Stimulated activated CD8-positive, alpha-beta memory T cell treated with anti-CD3 and anti-CD28 coated beads, Interleukin-7, amount 100 ng/mL, for 48 hours (primary cell): ENCODE results near the gene SNN.

Source experiments
- DNase-seq, 2 donors: peaks; one replicate each; pipeline ENCODE4 v3.0.0-alpha.2; 2020; ENCODE audit warnings: low read depth in 1 of 2; ENCODE audit errors: extremely low read depth in 1 of 2

The SNN gene

DNA sequence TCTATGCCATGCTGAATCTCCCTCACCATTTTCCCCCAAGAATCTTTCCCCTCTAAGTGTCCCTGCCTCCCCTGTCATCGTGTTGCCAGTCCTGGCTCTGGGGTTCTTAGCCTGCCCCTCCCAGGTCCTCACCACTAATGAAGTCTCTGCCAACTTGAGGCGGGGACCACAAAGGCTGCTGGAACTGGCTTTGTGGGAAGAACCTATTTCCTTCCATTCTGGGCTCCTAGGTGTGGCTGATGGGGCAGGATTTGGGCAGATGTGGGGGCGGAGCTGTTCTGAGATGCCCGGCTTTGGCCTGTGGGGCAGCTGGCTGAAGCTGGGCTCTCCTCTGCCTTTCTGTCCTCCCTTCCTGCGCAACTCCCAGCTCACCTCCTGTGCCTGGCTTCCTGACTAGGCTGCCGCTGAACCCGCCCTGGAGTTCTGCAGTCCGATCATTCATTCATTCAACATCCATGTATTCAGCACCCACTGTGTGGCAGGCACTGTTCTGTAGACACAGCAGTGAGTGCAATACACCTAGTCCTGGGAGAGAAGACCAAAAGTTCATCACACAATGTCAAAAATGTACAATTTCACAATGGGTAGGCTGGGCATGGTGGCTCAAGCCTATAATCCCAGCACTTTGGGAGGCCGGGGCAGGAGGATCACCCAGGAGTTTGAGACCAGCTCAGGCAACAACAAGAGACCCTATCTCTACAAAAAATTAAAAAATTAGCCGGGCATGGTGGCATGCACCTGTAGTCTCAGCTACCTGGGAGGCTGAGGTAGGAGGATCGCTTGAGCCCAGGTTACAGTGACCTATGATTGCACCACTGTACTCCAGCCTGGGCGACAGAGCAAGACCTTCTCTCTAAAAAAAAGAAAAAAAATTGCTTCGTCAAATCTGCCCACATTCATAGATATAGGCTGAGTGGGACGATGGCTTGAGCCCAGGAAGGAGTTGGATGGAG lies 1.9 kb upstream of the SNN start:
- DNase-seq = no peak

DNA sequence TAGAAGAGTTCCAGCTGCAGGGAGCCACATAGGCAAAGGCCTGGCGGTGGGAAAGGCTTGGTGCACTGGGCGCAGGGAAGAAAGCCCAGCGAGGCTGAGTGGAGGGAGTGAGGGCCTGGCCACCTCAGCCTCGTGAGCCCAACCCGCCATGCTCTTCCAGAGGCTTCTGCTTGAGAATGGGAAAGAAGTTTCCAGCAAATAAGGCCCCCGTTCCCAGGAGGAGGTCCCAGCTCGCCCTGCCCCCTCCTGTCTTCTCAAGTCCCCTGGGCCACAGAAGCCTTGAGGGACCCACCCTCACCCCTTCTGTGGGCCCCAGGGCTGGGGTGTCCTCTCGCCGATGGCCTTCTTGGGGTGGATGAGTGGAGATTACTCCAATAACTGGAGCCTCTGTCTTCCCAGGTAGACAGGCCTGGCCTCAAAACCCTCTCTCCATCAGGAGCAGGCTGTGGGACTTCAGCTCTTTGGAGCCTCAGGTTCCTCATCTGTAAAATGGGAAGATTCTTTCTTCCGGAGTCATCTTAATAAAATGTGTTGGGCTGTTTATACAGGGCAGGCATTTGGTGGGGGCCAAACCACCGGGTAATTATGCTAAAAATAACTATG lies 933 bp upstream of the SNN start:
- DNase-seq = no peak

DNA sequence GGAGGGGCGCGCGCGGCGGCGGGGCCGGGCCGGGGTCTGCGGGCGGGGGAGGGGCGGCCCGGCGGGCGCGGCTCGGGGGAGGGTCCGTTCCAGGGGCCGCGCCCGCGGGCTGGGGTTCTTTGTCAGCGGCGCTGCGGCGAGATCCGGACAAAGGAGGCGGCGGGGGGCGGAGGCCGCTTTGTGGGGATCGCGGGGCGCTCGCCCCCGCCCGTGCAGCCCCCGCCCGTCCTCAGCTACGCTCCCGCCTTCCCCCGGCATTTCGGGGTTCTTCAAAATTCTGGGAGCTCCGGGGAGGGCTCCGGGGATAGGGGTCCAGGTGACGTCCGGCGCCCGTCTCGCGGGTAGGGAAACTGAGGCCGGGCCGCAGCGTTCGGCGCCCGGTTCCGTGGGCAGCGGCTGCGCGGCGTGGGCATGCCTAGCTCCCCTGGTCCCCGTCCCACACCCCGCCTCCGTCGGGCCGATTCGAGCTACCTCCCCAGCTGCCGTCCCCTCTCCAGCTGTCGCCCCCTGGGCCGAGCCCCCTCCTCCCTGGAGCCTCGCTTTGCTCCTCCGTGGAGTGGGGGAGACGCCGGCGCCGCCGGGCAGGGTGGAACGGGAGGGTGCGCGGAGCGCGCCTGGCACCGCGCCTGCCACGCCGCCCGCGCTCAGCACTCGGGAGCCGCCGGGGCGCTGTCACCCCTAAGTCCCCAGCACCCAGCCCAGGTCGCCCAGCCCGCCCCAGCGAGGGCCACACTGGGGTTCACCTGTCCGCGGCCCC lies 546 bp downstream of the SNN start:
- no peak for DNase-seq

DNA sequence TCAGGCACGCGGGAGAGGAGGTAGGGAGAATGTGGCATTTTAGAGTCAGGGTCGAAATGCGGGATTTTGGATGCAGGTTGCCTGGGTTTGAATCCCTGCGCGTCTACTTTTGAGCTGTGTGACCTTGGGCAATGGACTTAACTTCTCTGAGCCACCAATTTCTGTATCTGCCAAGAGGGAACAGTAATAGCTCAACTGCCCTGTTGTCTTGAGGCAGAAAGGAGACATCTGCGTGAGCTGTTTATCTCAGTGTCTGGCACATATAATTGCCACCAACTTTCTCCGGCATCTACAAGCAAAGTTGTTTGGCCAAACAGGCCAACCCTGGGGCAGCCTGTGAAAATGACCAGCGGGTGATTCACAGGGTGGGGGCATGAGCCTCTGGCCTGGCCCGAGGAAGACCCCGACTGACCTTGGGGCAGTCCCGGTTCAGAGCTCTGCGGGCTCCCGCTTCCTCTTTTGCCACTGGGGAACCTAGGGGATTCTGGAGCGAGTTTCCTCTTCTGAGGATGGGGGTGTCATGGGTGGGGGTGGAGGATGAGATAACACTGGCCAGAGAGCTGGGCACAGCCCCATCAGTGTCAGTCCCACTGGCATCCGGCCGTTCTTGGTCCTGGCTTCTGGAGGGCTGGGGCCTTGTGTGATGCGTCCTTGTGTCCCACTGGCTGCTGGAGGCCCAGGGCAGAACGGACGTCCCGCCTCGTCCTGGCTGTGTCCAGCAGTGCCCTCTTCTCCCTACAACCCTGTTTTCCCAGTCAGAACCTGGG lies 1.3 kb downstream of the SNN start:
- no peak for DNase-seq

DNA sequence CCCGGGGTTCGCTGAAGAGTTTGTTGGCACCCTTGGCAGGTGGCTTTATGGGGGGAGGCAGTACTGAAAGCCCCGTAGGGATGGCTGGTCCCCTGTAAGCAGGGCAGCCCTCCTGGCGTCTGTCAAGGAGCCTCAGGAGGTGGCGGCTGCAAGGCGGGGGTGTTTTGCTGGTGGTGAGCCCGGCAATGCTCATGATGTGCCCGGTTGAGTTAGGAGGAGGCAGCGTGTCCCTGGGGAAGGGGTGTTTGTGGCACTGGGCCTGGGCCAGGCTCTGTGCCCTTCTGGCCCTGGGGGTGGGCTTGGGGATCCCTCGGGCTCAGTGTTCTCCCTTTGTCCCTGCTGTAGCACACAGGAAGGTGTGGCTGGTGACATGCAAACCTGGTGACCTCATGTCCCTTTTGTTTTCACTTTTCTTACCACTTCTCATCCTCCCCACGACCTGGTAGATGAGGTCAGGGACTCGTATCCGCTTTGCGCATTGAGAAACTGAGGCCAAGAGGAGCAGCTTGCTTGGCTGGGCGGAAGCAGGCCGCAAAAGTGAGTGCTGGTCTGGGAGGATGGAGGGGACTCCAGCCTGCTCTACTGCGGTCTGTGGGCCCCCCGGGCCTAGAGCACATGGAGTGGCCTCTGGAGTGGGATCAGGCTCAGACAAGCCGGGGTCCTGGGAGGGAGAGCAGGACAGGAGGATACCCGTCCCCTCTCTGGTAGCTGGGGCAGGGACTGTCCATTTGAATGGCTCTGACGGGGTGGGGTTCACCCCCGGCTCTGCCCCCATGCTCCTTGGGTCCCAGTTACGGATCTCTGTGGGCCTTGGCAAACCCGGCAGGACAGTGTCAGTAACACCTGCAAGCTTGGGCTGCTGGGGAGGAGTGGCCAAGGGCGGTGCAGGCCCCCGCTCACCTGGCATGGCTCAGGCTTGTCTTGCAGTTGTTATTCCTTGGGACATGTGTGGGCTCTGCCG lies 2.2 kb downstream of the SNN start:
- DNase-seq = peak in 1 of 2 donors; percentile 20

DNA sequence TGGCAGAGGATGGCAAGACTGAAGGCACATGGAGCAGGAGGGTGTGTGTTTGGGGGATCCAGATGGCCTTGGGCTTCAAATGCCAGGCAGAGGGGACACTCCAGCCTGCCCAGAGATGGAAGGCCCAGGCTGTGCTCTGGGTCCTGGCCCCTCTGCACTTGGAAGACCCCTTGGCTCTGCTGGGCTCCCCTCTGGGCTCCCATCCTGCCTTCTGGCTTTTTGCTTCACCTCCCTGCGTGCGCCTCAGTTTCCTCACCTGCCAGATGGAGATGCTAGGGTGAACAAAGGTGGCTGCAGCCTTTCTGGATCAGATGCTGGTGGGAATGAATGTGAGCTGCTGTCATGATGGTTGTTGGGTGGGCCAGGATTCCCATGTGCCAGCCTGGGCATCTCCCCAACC lies 3.0 kb downstream of the SNN start:
- no peak for DNase-seq

DNA sequence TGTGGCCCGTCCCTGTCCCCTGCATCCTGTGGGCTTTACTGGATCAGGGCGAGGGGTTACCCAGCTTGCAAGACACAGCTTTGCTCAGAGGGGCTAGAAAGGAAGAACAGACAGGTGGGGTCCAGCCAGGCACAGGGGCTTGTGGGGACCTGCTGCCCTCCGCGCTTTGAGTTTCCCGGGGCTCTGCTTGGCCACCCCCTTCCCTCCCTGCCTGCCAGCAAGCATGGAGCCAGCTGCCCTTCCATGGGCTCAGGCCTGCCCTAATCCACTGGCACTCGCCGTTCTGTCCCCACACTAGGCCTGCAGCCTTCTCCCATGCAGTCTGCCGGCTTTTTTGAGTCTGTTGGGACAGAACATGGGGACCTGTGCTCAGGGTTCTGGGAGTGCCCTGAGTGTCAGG lies 3.4 kb downstream of the SNN start:
- DNase-seq = no peak

DNA sequence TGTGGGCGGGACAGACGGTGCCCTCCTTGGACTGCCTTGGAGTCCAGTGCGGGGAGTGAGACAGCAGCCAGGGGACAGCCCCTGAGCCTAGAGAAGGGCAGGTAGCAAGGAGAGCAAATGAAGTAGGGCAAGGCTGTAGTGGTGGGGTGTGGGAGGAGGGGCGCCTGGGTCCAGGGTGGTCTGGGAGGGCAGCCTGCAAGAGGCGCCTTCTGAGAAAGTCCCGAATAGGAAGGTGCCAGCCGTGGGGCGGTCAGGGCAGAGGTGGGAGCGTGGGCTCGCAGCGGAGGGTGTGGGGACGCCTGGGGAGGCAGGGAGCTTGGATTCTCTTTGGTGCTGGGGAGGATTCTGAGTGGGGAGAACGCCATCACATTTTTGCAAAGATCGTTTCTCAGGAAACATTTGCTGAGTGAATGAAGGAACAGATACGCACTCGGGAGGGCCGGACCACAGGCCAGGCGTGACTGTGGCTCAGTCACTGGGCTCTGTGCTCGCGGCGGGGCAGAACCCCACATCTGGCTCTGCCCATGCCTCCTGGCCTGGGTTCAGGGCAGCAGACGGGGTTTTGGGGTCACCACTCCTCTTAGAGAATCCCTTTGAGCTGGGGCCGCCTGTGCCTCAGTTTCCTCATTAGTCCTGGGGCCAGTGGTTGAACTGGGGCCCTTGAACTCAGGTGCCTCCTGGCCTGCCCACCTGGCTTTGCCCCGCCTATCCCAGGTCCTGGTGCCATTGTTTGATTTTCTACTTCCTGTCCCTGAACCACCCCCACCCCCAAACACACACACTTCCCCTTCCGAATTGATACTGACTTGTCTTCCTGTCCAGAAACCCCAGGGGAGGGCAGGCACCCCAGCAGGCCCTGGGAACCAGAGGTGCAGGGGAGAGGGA lies 4.2 kb downstream of the SNN start:
- DNase-seq = no peak

DNA sequence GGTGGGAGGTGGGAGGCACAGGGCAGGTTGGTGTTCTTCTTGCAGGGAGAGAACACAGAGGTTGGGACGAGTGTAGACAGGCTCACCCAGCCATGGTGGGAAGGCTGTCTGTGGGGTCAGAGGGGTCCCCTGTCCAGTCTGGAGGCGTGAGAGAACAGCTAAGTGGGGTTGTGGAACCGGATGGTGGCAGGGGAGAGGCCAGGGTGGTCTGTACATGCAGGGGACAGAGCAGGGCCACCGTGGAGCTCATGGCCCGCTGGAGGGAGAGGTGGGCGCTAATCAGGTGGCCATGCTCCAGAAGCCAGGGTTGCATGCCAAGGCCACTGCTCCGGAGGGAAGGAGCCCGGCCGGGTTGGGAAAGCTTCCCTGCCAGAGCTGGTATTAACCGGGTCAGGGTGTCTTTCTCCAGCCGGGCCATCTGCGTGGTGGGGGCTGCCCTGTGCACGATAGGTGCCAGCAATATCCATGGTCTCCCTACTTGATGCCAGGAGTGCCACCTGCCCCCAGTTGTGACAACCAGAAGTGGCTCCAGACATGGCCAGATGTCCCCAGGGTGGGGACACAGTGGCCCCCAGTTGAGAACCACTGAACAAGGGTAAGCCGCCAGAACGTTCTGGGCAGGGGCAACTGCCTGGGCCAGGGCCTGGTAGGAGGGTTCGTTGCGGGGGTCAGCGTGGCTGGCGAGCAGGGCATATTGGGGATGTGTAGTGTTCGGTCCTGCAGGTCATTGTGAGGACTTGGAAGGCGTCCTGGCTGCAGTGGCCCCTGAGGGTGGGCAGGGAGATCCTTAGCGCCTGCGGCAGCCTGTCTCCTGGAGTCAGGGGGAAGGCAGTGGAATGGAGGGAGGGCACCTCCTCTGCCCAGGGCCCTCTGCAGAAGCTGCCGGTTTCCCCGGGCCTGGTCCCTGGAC lies 5.1 kb downstream of the SNN start:
- no peak for DNase-seq

DNA sequence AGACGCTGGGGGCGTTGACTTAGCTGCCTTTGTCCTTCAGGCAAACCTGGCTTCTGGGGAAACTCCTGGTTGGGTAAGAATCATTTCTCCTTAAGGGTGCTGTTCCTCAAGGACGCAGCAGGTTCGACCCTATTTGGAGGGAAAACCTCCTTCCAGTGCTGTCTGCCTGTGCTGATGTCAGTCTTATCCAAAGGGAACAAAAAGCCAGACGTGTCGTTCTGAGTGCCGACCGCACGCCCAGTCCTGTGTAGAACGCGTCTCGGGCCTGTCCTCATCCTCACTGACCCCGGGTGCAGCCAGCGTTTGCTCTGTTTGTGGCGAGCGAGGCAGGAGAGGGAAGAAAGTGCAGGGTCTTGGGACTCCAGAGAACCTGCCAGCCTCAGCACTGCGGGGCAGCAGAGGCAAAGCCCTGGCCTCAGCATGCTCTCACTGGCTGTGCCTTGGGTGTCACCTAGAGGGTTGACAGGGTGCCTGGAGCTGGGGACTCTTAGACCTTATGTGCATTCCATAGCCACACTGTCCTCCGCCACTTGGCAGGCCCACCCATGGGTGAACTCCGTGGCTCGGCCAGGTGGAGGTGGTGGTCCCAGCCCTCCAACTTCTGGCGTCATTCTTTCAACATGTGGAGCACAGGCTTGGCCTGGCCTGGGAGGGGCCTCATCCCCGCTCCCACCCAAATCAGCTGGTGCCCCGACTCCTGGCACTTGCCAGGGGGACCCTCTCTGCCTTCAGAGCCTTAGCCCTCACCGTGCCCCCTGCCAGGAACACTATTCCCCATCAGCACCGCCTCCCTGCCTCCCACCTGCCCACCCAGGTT lies 6.0 kb downstream of the SNN start:
- DNase-seq = no peak

DNA sequence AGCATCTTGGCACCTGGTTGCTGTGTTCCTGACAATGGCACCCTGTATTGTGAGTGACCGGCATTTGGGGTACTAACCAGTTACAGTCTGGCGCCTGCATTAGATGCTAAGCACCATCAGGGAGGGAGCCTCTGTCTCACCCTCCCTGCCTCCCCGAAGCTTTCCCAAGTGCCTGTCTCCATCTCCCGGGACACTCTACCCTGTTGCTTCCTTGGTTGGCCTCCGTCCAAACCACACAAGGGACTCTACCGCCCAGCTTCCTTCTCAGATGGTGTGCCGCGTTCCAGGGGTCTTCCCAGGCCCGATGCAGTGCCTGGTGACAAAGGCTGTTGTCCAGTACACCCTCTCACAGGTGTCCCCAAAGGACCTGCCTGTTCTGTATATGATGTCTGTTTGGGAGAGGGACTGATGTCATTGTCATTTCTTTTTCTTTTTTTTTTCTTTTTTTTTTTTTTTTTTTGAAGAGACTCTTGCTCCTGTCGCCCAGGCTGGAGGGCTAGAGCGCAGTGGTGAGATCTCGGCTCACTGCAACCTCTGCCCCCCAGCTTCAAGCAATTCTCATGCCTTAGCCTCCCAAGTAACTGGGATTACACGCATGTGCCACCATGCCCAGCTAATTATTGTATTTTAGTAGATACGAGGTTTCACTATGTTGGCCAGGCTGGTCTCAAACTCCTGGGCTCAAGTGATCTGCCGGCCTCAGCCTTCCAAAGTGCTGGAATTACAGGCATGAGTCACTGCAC lies 6.7 kb downstream of the SNN start:
- DNase-seq = no peak

DNA sequence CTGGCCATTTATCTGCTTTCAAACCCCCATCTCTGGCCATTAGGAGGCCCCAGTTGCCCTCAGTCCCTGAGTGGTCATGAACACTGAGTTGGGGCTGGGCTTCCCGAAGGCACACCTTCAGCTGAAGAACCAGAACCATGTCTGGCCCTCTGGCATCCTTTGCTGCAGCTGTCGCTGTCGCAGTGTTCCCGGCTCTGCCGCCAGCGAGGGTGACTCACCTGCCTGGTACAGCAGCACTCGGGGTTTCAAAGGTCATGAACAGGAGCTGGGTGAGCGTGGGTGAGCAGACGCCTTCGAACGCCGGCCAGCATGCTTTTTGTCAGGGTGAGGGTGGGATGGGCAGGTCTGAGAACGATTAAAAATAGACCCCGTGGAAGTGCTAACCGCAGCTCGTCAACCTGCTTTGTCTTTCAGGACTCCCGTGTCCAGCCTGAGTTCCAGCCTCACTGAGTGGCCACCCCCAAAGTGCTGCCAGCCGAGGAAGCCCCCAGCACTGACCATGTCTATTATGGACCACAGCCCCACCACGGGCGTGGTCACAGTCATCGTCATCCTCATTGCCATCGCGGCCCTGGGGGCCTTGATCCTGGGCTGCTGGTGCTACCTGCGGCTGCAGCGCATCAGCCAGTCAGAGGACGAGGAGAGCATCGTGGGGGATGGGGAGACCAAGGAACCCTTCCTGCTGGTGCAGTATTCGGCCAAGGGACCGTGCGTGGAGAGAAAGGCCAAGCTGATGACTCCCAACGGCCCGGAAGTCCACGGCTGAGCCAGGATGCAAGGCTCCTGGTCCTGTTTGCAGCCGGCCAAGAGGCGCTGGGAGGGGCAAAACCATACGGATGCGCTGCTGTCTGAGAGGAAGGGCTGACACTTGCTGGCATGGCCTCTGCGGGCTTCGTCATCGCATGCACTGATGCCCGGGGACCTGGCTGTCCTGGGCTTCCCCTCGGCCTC lies 7.6 kb downstream of the SNN start:
- DNase-seq = peak in 1 of 2 donors; percentile 25

DNA sequence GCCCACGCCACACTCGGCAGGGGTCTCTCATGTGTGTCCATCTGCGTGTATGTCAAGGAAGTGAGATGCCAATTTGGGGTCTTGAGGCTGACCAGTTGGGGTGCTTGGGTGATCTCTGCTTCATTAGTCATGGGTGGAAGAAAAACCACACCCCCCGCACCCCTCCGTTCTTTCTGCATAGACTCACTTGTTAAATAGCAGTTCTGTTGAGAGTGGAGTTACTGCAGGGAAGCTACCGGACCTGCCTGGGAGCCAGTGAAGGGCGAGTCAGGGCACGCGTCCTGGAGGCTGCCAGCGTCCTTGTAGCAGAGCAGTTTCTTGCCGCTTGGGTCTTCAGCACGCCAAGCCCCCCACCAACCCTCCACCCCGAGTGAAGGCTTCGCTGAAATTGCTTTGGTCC lies 8.5 kb downstream of the SNN start:
- DNase-seq = no peak

DNA sequence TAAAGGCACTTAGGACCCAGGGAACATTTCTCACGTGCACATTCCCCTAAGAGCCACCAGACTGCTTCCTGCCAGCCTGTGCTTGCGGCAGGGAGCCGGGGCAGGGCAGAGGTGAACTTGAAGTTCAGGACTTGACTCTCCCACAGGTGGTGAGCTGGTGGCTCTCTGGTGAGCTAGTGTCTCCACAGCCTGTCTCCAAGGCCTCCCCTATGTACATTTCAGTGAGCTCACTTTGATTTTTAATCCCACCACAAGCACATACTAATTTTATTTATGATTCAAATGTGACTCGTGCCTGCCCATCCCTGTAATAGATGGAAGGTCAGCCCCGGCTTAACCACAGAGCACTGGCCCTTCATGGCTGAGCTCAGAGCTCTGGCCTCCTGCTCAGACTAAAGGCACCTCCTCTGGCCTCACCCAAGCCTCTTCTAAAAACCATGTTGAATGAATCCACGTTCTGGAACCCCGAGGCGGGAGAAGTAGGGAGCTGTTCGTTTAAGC lies 9.2 kb downstream of the SNN start:
- no peak for DNase-seq
